GM12878 (cell line): ENCODE results near the gene LCE2C. TPM values are rescaled to one million over a fixed set of nuclear protein-coding genes. Genes with fewer than 3 reads are reported as not detected.

Experiments used
- IKZF1 ChIP-seq: fragments of 450-650 bp; conservative IDR thresholded peaks from 2 replicates; pipeline ENCODE4 v1.6.1; 2017; ENCODE audit warnings: antibody characterized with exemption, mild to moderate bottlenecking
- MYC ChIP-seq: IDR thresholded peaks from 2 replicates; pipeline ENCODE4 v1.6.1; 2011; ENCODE audit warnings: mild to moderate bottlenecking, low read length, moderate library complexity, inconsistent platforms; ENCODE audit not compliant: insufficient read depth, insufficient replicate concordance, insufficient read length, severe bottlenecking
- NBN ChIP-seq: fragments of 450-650 bp; IDR thresholded peaks from 2 replicates; pipeline ENCODE4 v1.6.1; 2016
- RUNX3 ChIP-seq: IDR thresholded peaks from 2 replicates; pipeline ENCODE4 v1.6.1; 2012; ENCODE audit warnings: low read length, inconsistent platforms
- TARDBP ChIP-seq: IDR thresholded peaks from 2 replicates; pipeline ENCODE4 v1.6.1; 2016; ENCODE audit warnings: borderline replicate concordance
- TBL1XR1 ChIP-seq: IDR thresholded peaks from 2 replicates; pipeline ENCODE4 v1.6.1; 2012; ENCODE audit warnings: low read depth, low read length, improper control_type of control experiment
- TCF12 ChIP-seq: IDR thresholded peaks from 2 replicates; pipeline ENCODE4 v1.6.1; 2011; ENCODE audit warnings: low read depth, mild to moderate bottlenecking, low read length
- ZZZ3 ChIP-seq: IDR thresholded peaks from 2 replicates; pipeline ENCODE4 v1.6.1; 2011; ENCODE audit warnings: low read depth; ENCODE audit not compliant: control insufficient read depth, insufficient read length
- polyA plus RNA-seq, 11 experiments: library from polyadenylated mRNA; depleted of rRNA in 4 of 11; unstranded in 6 of 11; stranded (reverse) in 5 of 11; fragments of >200 nt; fragmentation: Nextera tagmentation in 4 of 11; fragmentation: Illumina TruSeq in 1 of 11; extraction: Ambion mirVana in 4 of 11; extraction: Trizol in 1 of 11; gene quantifications; 1 replicate in 1 of 11; 2 replicates in 10 of 11; pipeline versions ENCODE4 v1.2.1 to v1.2.3, GENCODE V29; 2011 to 2016; ENCODE audit warnings: inconsistent platforms in 2 of 11, missing spikeins in 2 of 11, low read depth in 1 of 11
- total RNA-seq, 4 experiments: library from RNA; depleted of rRNA in 3 of 4; stranded (reverse); fragments of >200 nt in 3 of 4; fragmentation: Illumina TruSeq in 1 of 4; extraction: Trizol in 1 of 4; gene quantifications; 2 replicates each; pipeline versions ENCODE4 v1.2.1 to v1.2.3, GENCODE V29; 2013 to 2021
- TF ChIP-seq, protein P1 (sequence below): IDR thresholded peaks from 2 replicates; pipeline ENCODE4 v1.6.1; 2012; ENCODE audit warnings: improper control_type of control experiment, low read depth, low read length; ENCODE audit not compliant: insufficient replicate concordance
- TF ChIP-seq, protein P2 (sequence below): IDR thresholded peaks from 2 replicates; pipeline ENCODE4 v1.6.1; 2012; ENCODE audit warnings: low read depth, low read length, improper control_type of control experiment
- TF ChIP-seq, protein P3 (sequence below): fragments of 450-650 bp; IDR thresholded peaks from 2 replicates; pipeline ENCODE4 v1.6.1; 2017; ENCODE audit warnings: mild to moderate bottlenecking, moderate library complexity
- TF ChIP-seq, protein P4 (sequence below): IDR thresholded peaks from 2 replicates; pipeline ENCODE4 v1.6.1; 2012; ENCODE audit warnings: mild to moderate bottlenecking, low read depth, low read length

The LCE2C gene
- total and polyA plus RNA-seq, 10 of the 15 experiments (the other 5 are each of a cell fraction or from before 2014, with no cell fraction given), result not detected

DNA sequence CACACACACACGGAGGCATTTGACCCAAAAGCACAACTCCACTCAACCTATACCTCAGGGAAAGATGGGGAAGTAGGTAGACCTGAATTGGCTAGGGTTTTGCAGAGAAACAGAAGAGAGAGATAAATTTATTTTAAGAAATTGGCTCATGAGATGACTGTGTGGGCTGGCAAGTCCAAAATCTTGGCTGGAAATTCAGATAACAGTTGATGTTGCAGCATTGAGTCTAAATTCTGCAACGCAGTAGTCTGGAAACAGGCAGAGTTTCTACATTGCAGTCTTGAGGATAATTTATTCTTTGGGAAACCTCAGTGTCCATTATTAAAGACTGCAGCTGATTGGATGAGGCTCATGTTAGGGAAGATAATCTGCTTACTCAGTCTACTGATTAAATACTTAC is 6.5 kb downstream of the LCE2C start (continued):
- no peak for TF ChIP-seq RUNX3
- TF ChIP-seq TARDBP, result no peak
- TF ChIP-seq NBN, result no peak
- no peak for TF ChIP-seq ZZZ3
- TF ChIP-seq TBL1XR1, result no peak
- TF ChIP-seq, protein P1, sequence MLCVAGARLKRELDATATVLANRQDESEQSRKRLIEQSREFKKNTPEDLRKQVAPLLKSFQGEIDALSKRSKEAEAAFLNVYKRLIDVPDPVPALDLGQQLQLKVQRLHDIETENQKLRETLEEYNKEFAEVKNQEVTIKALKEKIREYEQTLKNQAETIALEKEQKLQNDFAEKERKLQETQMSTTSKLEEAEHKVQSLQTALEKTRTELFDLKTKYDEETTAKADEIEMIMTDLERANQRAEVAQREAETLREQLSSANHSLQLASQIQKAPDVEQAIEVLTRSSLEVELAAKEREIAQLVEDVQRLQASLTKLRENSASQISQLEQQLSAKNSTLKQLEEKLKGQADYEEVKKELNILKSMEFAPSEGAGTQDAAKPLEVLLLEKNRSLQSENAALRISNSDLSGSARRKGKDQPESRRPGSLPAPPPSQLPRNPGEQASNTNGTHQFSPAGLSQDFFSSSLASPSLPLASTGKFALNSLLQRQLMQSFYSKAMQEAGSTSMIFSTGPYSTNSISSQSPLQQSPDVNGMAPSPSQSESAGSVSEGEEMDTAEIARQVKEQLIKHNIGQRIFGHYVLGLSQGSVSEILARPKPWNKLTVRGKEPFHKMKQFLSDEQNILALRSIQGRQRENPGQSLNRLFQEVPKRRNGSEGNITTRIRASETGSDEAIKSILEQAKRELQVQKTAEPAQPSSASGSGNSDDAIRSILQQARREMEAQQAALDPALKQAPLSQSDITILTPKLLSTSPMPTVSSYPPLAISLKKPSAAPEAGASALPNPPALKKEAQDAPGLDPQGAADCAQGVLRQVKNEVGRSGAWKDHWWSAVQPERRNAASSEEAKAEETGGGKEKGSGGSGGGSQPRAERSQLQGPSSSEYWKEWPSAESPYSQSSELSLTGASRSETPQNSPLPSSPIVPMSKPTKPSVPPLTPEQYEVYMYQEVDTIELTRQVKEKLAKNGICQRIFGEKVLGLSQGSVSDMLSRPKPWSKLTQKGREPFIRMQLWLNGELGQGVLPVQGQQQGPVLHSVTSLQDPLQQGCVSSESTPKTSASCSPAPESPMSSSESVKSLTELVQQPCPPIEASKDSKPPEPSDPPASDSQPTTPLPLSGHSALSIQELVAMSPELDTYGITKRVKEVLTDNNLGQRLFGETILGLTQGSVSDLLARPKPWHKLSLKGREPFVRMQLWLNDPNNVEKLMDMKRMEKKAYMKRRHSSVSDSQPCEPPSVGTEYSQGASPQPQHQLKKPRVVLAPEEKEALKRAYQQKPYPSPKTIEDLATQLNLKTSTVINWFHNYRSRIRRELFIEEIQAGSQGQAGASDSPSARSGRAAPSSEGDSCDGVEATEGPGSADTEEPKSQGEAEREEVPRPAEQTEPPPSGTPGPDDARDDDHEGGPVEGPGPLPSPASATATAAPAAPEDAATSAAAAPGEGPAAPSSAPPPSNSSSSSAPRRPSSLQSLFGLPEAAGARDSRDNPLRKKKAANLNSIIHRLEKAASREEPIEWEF, result no peak
- TF ChIP-seq, protein P2, sequence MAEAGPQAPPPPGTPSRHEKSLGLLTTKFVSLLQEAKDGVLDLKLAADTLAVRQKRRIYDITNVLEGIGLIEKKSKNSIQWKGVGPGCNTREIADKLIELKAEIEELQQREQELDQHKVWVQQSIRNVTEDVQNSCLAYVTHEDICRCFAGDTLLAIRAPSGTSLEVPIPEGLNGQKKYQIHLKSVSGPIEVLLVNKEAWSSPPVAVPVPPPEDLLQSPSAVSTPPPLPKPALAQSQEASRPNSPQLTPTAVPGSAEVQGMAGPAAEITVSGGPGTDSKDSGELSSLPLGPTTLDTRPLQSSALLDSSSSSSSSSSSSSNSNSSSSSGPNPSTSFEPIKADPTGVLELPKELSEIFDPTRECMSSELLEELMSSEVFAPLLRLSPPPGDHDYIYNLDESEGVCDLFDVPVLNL, result no peak
- TF ChIP-seq, protein P3, sequence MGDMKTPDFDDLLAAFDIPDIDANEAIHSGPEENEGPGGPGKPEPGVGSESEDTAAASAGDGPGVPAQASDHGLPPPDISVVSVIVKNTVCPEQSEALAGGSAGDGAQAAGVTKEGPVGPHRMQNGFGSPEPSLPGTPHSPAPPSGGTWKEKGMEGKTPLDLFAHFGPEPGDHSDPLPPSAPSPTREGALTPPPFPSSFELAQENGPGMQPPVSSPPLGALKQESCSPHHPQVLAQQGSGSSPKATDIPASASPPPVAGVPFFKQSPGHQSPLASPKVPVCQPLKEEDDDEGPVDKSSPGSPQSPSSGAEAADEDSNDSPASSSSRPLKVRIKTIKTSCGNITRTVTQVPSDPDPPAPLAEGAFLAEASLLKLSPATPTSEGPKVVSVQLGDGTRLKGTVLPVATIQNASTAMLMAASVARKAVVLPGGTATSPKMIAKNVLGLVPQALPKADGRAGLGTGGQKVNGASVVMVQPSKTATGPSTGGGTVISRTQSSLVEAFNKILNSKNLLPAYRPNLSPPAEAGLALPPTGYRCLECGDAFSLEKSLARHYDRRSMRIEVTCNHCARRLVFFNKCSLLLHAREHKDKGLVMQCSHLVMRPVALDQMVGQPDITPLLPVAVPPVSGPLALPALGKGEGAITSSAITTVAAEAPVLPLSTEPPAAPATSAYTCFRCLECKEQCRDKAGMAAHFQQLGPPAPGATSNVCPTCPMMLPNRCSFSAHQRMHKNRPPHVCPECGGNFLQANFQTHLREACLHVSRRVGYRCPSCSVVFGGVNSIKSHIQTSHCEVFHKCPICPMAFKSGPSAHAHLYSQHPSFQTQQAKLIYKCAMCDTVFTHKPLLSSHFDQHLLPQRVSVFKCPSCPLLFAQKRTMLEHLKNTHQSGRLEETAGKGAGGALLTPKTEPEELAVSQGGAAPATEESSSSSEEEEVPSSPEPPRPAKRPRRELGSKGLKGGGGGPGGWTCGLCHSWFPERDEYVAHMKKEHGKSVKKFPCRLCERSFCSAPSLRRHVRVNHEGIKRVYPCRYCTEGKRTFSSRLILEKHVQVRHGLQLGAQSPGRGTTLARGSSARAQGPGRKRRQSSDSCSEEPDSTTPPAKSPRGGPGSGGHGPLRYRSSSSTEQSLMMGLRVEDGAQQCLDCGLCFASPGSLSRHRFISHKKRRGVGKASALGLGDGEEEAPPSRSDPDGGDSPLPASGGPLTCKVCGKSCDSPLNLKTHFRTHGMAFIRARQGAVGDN, result no peak
- no peak for TF ChIP-seq MYC
- TF ChIP-seq IKZF1, result no peak
- TF ChIP-seq TCF12, result no peak
- TF ChIP-seq, protein P4, sequence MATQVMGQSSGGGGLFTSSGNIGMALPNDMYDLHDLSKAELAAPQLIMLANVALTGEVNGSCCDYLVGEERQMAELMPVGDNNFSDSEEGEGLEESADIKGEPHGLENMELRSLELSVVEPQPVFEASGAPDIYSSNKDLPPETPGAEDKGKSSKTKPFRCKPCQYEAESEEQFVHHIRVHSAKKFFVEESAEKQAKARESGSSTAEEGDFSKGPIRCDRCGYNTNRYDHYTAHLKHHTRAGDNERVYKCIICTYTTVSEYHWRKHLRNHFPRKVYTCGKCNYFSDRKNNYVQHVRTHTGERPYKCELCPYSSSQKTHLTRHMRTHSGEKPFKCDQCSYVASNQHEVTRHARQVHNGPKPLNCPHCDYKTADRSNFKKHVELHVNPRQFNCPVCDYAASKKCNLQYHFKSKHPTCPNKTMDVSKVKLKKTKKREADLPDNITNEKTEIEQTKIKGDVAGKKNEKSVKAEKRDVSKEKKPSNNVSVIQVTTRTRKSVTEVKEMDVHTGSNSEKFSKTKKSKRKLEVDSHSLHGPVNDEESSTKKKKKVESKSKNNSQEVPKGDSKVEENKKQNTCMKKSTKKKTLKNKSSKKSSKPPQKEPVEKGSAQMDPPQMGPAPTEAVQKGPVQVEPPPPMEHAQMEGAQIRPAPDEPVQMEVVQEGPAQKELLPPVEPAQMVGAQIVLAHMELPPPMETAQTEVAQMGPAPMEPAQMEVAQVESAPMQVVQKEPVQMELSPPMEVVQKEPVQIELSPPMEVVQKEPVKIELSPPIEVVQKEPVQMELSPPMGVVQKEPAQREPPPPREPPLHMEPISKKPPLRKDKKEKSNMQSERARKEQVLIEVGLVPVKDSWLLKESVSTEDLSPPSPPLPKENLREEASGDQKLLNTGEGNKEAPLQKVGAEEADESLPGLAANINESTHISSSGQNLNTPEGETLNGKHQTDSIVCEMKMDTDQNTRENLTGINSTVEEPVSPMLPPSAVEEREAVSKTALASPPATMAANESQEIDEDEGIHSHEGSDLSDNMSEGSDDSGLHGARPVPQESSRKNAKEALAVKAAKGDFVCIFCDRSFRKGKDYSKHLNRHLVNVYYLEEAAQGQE, result no peak
